HG02885 (cell line): ENCODE data around the gene PRPF8.
A peak's percentile ranks its signal among the peaks of the same experiment; 100 is the strongest.

Source experiments
- ATAC-seq: cut with Tn5 transposase; IDR thresholded peaks from one replicate; pipeline ENCODE4 v1.9.1; 2021; ENCODE audit warnings: mild to moderate bottlenecking; ENCODE audit not compliant: unreplicated experiment, poor library complexity

Gene PRPF8

DNA sequence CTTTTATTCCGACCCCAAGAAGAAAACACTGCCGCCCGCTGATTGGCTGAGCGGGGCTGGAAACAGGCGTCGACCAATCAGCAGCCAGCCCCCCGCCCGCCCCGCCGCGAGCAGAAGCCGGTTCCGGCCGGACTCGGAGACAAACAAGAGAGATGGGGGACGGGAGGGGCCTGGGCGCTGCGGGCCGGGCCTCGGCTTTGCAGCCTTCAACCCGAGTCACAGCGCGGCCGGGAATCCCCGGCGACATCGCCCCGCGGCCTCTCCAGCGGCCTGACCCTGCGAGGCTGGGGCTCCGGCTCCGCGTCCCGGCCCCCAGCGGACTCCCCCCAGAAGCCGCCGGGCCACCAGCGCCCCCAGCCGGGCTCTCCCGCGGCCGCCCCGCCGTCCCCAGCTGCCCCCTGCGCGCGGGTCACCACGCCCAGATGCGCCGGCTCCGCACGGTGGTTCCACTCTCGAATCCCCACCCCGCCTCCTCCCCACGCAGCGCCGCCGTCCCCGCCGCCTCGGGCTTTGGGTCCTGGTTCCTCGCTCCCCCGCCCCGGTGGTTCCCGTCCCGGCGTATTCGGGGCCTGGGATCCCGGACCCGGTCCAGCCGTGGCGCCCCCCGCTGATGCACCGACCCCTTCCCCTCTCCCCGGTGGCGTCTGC lies 55.7 kb downstream of the PRPF8 start:
- peak; percentile 60 for ATAC-seq

DNA sequence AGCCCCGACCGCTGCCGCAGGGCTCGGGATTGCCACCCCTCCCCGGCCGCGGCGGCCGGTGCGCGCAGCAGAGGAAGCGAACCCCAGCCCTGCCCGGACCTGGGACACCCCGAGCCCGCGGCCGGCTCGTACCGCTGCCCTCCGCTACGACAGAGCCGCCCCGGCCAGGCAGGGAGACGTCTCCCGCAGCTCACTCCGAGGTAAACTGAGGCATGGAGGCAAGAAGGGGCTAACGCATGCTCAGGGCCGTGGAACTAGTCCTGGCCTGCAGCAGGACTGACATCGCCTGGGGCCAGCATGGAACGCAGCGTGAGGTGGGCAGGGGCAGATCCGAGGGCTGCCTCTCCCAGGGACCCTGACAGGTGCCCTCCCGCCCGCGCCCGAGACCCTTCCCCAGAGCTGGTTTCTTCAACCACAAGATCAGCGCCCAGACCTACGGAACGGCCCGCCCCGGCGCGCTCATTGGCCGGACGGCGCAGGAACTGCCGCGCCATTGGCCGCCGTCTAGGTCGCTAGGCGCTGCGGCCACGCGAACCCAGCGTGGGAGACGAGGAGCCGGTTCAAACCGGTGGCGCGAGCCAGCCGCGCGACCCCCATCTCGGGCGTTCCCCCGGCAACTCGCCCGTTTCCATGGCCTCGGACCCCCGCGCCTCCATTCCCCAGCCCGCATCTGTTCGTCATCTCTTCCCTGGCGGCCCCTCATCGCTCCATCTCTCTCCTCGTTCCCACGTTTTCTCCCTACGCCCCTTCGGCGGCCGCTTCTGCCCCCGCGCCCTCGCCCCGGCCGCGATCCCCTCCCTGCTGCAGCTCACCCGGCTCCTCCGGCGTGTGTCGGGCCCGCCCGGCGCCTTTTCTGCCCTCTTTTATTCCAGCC lies 56.4 kb downstream of the PRPF8 start, which contains the start of gene SLC43A2:
TSS of gene SLC43A2 (minus strand) at position 853 of the 874 bp plus-strand sequence. CDS start 960 bp downstream, outside the sequence.
- ATAC-seq: peak; percentile 71

DNA sequence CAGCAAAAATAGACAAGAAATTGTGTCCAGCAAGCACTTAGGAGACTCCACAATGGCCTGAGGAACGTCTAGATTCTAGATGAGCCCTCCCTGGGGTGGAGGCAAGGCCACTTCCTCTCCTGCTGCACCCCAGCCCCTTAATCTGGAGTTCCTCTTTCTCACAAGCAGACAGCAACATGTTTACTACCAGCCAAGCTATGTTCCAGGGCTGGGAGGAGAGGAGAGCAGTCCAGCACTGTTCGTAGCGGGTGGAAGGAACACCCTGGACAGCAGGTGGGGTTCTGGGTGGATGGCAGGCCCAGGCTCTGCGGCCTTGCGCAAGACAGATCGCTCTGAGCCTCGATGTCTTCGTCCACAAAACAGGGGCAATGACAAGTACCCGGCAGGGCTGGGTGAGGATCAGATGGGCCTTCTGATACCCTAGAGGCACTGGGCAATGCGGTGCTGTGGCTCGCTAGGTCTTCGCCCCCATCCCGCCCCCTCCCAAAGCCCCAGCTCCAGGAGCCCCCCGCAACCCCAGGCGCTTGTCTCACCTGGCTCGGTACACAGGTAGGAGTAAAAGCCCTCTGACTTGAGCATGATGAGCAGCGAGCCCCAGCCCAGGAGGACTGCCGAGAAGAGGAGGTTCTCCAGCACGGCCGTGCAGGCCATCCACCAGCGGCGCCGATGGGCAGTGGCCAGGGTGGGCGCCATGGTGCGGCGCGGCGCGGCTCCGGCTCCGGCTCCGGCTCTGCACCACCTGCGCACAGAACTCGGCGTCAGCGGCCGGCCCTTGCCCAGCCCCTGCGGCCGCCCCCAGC lies 57.3 kb downstream of the PRPF8 start:
- ATAC-seq: no peak

DNA sequence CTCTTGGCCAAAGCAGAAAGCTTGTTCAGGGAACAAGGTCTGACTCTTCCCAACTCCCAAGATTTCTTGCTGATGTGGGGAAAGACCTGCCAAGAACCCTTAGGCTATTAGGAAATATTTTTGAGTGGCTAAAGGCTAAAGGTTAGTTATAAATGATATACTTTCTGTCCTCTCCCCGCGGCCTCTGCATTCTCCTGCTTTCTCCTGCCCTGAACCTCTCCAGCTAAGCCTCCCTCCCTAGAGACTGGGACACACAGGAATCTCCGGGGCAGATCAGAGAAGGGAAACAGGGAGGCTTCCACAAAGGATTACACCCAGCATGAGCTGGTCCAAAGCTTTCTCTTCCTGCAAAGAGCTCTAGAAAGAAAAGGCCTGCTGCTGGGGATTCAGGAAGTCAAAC lies 58.3 kb downstream of the PRPF8 start:
- no peak for ATAC-seq

DNA sequence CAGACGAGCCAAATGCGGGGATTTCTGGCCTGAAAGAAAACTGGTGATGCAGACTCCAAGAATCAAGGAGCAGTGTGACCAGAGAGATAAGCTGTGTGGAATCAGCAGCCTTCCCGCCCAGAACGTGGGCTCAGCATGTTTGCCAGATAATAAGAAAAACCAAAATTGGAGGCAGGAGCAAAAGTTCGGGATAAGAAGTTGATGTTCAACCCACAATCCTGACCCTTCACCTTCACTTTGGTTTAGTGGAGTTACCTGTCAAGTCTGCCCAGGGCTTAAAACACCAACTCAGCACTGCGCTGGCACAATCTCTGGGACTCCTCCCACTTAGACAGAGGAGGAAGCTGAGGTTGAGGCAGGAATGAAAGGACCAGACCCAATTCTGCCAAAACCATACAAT lies 59.1 kb downstream of the PRPF8 start:
- ATAC-seq: no peak

DNA sequence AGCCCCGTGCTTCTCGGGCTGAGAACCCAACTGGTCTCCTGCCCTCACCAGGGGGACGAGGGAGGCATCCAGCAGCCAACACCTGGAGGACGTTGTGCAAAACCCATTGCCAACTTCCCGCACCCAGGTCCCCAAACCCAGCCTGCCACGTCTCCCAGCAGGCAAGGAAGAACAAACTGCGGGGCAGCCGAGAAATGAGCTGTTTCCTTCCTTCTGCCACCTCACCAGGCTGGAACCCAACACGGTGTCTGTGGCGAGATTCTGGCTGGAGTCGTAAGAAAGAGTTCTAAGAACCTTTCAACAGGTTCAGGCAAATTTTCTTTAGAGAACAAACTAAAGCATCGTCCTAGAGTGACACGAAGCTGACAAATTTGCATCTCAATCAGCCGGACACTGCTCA lies 59.6 kb downstream of the PRPF8 start:
- no peak for ATAC-seq

DNA sequence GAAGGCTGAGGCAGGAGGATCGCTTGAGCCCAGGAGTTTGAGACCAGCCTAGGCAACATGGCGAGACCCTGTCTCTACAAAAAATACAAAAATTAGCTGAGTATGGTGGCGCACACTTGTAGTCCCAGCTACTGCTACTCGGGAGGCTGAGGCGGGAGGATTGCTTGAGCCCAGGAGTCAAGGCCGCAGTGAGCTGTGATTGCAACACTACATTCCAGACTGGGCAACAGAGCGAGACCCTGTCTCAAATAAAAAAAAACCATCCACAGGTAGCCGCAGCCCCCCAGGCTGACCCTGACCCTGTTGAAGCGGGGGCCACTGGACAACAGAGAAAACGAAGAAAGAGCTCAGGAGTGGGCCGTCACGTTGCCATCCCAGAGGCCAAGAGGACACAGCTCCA lies 60.0 kb downstream of the PRPF8 start:
- ATAC-seq: no peak

DNA sequence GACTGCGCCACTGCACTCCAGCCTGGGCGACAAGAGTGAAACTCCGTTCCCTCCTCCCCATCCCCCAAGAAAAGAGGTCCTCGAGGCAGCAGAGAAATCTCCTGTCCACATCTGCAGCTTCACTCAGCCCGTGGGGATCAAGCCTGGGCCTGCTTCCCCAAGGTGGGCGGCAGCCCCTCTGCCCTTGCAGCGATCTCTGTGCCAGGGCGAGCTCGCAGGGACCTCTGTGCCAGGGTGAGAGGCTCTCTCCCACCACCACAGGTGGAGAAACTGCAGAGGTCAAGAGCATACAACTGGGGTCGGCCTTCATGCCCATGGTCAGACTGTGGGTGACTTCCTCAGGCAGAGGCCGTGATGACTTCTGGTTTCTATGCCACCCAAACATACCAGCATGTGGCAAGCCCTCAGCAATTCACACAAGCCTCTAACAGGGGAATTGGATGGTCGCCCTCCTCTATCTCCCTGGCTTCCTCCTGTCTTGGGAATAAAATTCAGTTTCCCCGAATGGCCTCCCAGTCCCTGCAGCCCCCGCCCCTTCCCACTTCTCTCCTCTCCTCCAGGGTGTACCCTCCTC lies 61.5 kb downstream of the PRPF8 start:
- ATAC-seq: no peak

DNA sequence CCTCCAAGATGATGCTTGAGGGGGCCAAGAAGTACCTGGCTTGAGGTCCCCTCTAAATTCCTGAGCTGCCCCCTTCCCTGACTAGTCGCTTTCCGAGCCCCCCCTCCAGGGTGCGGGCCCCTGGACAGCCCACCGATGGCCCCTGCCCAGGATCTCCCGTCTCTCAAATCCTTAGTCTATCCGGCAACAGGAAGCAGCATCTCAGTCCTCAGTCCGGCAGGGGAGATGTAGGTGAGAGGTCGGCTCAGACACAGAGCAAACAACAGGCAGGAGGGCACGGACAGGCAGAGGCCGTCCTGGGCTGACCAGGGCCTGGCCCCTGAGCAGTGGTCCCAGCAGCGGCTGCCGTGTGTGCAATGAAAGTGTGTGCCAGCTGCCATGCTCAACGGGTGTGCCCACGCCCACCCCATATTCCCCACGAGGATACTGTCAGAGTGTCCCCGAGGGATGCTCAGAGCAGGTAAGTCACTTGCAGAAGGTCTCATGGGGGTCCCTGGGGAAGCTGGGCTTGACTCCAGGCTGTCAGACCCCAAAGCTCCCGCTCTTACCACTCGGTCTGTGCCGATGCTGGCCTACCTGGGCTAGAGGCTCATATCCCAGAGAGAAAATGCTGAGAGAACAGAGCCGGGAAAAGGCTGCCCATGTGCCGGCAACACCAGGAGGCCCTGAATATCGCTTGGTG lies 63.3 kb downstream of the PRPF8 start:
- ATAC-seq: no peak

DNA sequence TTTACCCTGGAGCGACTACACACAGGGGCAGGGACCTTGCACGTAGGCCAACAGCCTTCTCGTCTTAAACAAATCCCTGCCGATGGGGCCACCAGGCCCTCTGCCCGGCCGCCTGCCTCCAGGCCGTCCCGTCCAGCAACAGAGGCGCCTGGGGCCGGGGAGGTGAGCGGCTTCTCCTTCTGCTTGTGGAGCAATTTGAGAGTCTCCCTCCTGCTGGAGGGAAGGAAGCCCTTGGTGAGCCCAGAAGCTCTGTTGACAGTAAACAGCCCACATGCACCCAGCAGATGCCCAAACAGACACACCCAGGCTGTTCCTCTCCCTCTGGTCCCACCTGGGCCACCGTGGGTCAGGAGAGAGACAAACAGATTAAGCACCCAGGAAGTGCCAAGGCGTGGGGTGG lies 64.2 kb downstream of the PRPF8 start:
- no peak for ATAC-seq

DNA sequence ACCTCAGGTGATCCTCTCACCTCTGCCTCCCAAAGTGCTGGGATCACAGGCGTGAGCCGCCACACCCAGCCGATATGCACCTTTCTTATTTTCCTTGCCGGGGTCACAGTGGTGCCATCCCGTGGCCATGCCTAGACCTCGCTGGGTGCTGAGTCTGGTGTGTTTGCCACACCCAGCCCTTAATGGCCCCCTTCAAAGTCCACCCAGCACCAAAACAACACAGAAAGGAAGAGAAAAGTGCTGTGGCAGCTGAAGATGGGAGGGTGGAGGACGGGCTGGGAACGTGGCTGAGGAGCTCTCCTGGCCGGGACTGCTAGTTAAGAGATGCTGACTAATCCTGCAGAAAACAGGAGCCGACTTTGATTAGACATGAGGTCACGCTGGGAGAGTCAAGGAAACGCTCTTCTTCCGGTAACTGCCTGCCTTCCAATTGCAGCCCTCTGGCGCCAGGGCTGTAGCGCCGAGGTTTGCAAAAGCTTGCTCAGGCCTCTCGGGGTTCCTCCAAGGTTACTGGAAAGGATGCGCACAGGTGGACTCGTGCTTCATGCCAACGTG lies 67.0 kb downstream of the PRPF8 start:
- ATAC-seq: no peak

DNA sequence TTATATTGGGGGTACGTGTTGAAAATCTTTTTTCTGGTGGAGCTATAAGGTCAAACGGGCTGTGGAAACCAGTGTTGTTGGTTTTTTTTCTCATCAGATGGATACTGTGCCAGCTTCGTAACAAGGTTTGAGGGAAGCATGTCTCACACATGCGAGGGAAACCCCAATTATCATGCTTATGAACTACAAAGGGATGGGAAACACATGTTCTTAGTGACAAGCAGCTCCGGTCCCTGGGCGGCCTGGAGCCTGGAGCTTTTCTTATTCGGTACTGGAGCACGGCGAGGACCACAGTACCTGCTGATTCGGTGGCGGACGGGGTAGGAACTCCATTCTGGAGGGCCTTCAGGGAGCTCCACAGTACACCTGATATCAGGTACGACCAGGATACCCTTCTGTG lies 68.6 kb downstream of the PRPF8 start:
- no peak for ATAC-seq

DNA sequence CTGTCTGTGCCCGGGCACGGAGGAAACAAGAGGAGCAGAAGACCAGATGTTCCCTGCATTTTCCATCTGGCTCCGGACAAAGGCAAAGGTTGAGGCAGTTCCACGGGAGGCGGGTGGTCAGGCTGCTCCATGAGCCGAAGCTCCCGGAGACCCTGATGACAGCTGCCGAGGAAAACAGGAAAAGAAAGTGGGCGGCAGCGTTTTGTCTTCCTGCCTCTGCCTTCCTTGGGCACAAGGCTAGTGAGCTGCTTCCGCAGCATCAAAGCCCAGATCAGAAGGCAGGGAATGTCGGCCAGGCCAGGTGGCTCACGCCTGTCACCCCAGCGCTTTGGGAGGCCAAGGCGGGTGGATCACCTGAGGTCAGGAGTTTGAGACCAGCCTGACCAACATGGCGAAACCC lies 72.3 kb downstream of the PRPF8 start:
- no peak for ATAC-seq

DNA sequence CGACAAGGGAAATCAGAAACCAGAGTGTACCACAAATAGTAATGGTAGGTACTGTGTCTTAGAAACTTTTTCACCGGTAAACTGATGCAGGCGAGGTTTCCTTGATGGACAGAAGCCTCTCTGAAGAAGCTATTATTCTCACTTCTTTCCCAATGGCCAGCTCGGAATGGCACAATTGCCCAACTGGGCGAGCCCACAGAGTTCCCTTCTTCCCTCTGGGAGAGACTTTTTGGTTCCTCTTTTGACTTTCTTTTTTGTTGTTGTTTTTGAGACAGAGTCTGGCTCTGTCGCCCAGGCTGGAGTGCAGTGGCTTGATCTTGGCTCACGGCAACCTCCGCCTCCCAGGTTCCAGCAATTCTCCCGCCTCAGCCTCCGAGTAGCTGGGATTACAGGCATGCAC lies 73.0 kb downstream of the PRPF8 start:
- ATAC-seq: no peak

DNA sequence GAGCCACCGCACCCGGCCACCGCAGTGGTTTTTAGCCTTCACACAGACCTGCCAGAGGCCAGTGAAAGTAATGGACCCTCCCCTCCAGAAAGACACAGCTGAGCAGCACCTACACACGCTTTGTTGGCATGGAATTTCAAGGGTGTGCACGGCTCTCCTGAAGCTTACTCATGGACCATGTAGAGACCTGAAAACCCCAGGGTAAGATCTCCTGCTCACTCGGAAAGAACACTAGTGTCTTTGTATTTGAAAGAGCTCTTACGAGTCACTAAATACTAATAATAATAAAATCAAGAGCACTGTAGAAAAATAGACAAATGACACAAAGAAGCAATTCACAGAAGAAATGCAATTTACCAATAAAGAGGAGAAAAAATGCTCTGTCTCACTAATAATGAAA lies 76.0 kb downstream of the PRPF8 start:
- no peak for ATAC-seq

DNA sequence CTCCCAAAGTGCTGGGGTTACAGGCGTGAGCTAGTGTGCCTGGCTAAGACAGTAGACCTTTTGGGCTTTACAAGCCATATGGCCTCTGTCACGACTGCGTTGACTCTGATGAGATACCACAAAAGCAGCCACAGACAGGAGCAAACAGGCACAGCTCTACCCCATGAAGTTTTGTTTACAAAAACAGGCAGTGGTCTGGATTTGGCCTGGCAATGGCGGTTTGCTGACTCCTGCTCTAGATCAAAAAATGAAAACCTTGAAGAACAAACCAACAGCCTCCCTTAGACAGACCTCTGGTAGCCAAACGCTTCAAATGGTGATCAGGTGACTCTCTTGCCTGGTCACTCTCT lies 76.7 kb downstream of the PRPF8 start:
- ATAC-seq: no peak

DNA sequence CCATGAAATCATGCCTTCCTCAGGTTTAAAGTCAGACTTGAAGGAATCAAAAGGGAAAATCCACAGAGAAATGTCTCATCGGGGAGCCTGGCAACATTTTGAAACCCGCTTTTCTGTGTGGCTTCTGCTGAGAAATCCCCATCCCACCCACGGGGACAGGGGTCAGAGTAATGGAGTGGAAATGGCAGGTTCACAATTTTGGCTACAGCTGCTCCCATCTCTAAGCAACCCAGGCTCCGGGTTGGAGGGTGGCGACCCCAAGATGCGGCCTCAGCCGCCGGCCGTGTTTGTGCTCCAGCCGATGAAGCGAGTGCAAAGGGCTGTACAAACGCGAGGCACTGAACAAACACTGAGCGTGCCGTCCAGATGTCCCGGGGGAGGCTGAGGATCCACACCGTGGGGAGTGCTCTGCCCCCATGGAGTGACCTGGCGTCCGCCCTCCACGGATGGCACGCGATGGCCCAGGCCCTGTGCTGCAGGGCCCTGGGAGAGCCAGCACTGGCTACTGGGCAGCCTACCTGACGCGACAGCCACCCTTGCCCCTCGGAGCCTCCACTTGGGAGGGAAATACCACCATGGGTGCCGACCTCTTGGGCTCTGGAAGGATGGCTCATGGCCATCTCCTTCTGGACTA lies 78.2 kb downstream of the PRPF8 start:
- peak; percentile 38 for ATAC-seq

DNA sequence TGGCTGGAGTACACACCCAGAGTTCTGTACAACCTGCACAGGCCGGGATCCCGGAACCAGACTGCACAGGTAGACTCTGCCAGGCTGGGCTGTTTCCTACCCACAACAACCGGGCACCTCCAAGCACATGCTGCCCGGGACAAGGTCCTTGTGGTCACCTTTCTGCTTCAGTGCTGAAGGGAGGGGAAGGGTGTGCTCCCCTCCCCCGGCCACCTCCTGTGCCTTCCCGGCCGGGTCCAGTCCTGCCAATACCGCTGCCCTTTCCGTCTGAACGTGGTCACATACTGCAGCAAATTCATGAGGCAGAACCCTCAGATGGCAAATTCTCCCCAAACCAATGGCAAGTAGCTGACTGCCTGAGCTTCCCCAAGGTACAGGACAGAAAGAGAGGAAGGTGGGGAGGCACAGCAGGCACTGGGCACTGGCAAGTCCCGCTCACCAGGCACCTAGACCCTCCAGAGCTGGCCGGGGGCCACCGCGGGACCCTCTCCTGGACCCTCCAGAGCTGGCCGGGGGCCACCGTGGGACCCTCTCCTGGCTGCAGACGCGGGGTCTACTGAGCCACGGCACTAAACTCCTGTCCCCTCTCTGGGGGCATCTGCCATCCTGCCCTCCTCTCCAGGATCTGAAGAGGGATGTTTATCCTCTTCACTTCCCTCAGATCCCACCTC lies 78.9 kb downstream of the PRPF8 start:
- ATAC-seq: no peak
